Measurements from ENCODE around the gene CERS4.

The CERS4 gene

GRCh38 chr19:8241646-8242045 is 32.5 kb downstream of the CERS4 start:
- no peak overlapping the region for H3K4me2 ChIP-seq (ENCODE audit: low read length)
- no peak overlapping the region for H3K23ac ChIP-seq (ENCODE audit: low read length)
- H4K91ac ChIP-seq (ENCODE audit: low read depth, low read length) = no peak overlapping the region
- H3K4me3 ChIP-seq (ENCODE audit: low read depth, low read length) = no peak overlapping the region
- peaks cover 4% of the 10 kb centered on the region for H3K79me1 ChIP-seq (ENCODE audit: low read length)
- H3K18ac ChIP-seq (ENCODE audit: low read length) = no peak overlapping the region
- peaks cover 8% of the 10 kb centered on the region for H3K9me3 ChIP-seq (ENCODE audit: insufficient read depth, low read depth, low read length)
- no peak overlapping the region for H2AFZ ChIP-seq (ENCODE audit: insufficient read depth, low read length, poor library complexity)
- no peaks in the 10 kb centered on the region for H3K27me3 ChIP-seq (ENCODE audit: insufficient read depth, low read length)
- H4K8ac ChIP-seq (ENCODE audit: low read depth, low read length) = no peak overlapping the region
- no peak overlapping the region for H2BK120ac ChIP-seq (ENCODE audit: insufficient read depth, low read length, poor library complexity)
- H3K14ac ChIP-seq (ENCODE audit: low read length) = no peak overlapping the region
- DNase-seq = no peak
- H4K12ac ChIP-seq (ENCODE audit: low read depth, low read length) = no peak overlapping the region
- H2BK5ac ChIP-seq (ENCODE audit: low read depth, low read length, poor library complexity) = no peak overlapping the region
- H3K4me1 ChIP-seq (ENCODE audit: control insufficient read depth in 1 of 2, insufficient read depth in 2 of 2, low read length in 2 of 2) = peaks cover 11 to 15% of the 10 kb centered on the region in 2 experiments
- no peak overlapping the region for H3K4ac ChIP-seq (ENCODE audit: low read depth, low read length)
- H3K79me2 ChIP-seq (ENCODE audit: control insufficient read depth, insufficient read depth, low read length, poor library complexity) = no peaks in the 10 kb centered on the region
- H2BK12ac ChIP-seq (ENCODE audit: low read length) = no peak overlapping the region
- no peak overlapping the region for H3K9ac ChIP-seq (ENCODE audit: low read length)
- H2AK5ac ChIP-seq (ENCODE audit: low read length) = no peak overlapping the region
- H3K27ac ChIP-seq (ENCODE audit: low read depth, low read length) = no peak overlapping the region
- WGBS (ENCODE audit: extremely low coverage, insufficient coverage, insufficient read length) = no CpG with 5 or more reads among the region's 4 CpGs
- H3K36me3 ChIP-seq (ENCODE audit: control insufficient read depth in 1 of 2, insufficient read depth in 2 of 2, low read length in 2 of 2) = no peaks in the 10 kb centered on the region

GRCh38 chr19:8242211-8242821 is 33.1 kb downstream of the CERS4 start:
- peaks cover 4% of the 10 kb centered on the region for H3K79me1 ChIP-seq (ENCODE audit: low read length)
- H2BK5ac ChIP-seq (ENCODE audit: low read depth, low read length, poor library complexity) = no peak overlapping the region
- peaks cover 8% of the 10 kb centered on the region for H3K9me3 ChIP-seq (ENCODE audit: insufficient read depth, low read depth, low read length)
- H3K4ac ChIP-seq (ENCODE audit: low read depth, low read length) = no peak overlapping the region
- H2AFZ ChIP-seq (ENCODE audit: insufficient read depth, low read length, poor library complexity) = no peak overlapping the region
- H3K23ac ChIP-seq (ENCODE audit: low read length) = no peak overlapping the region
- H2AK5ac ChIP-seq (ENCODE audit: low read length) = no peak overlapping the region
- no peak overlapping the region for H4K12ac ChIP-seq (ENCODE audit: low read depth, low read length)
- WGBS (ENCODE audit: extremely low coverage, insufficient coverage, insufficient read length) = no CpG with 5 or more reads among the region's 4 CpGs
- no peak overlapping the region for H3K9ac ChIP-seq (ENCODE audit: low read length)
- no peak overlapping the region for H3K14ac ChIP-seq (ENCODE audit: low read length)
- no peak overlapping the region for H2BK120ac ChIP-seq (ENCODE audit: insufficient read depth, low read length, poor library complexity)
- H4K8ac ChIP-seq (ENCODE audit: low read depth, low read length) = no peak overlapping the region
- H3K27me3 ChIP-seq (ENCODE audit: insufficient read depth, low read length) = no peaks in the 10 kb centered on the region
- no peaks in the 10 kb centered on the region for H3K79me2 ChIP-seq (ENCODE audit: control insufficient read depth, insufficient read depth, low read length, poor library complexity)
- H3K18ac ChIP-seq (ENCODE audit: low read length) = no peak overlapping the region
- no peak overlapping the region for H3K27ac ChIP-seq (ENCODE audit: low read depth, low read length)
- H2BK12ac ChIP-seq (ENCODE audit: low read length) = no peak overlapping the region
- H3K36me3 ChIP-seq (ENCODE audit: control insufficient read depth in 1 of 2, insufficient read depth in 2 of 2, low read length in 2 of 2) = no peaks in the 10 kb centered on the region
- H3K4me2 ChIP-seq (ENCODE audit: low read length) = no peak overlapping the region
- H4K91ac ChIP-seq (ENCODE audit: low read depth, low read length) = no peak overlapping the region
- H3K4me3 ChIP-seq (ENCODE audit: low read depth, low read length) = no peak overlapping the region
- peaks cover 11 to 15% of the 10 kb centered on the region in 2 experiments for H3K4me1 ChIP-seq (ENCODE audit: control insufficient read depth in 1 of 2, insufficient read depth in 2 of 2, low read length in 2 of 2)
- DNase-seq = no peak

- H3K27ac ChIP-seq (ENCODE audit: low read depth, low read length) = no peak overlapping the region
- H2BK12ac ChIP-seq (ENCODE audit: low read length) = no peak overlapping the region
- WGBS (ENCODE audit: extremely low coverage, insufficient coverage, insufficient read length) = no CpG with 5 or more reads among the region's 3 CpGs
- H3K27me3 ChIP-seq (ENCODE audit: insufficient read depth, low read length) = no peaks in the 10 kb centered on the region
- no peak overlapping the region for H3K23ac ChIP-seq (ENCODE audit: low read length)
- H3K4ac ChIP-seq (ENCODE audit: low read depth, low read length) = no peak overlapping the region
- H3K79me1 ChIP-seq (ENCODE audit: low read length) = peaks cover 4% of the 10 kb centered on the region
- peaks cover 8% of the 10 kb centered on the region for H3K9me3 ChIP-seq (ENCODE audit: insufficient read depth, low read depth, low read length)
- H3K14ac ChIP-seq (ENCODE audit: low read length) = no peak overlapping the region
- H3K4me2 ChIP-seq (ENCODE audit: low read length) = no peak overlapping the region
- no peak overlapping the region for H2AFZ ChIP-seq (ENCODE audit: insufficient read depth, low read length, poor library complexity)
- H3K79me2 ChIP-seq (ENCODE audit: control insufficient read depth, insufficient read depth, low read length, poor library complexity) = no peaks in the 10 kb centered on the region
- no peak overlapping the region for H3K9ac ChIP-seq (ENCODE audit: low read length)
- no peak overlapping the region for H4K8ac ChIP-seq (ENCODE audit: low read depth, low read length)
- H3K4me3 ChIP-seq (ENCODE audit: low read depth, low read length) = no peak overlapping the region
- no peak for DNase-seq
- no peak overlapping the region for H3K18ac ChIP-seq (ENCODE audit: low read length)
- H4K12ac ChIP-seq (ENCODE audit: low read depth, low read length) = no peak overlapping the region
- no peak overlapping the region for H2BK5ac ChIP-seq (ENCODE audit: low read depth, low read length, poor library complexity)
- no peak overlapping the region for H4K91ac ChIP-seq (ENCODE audit: low read depth, low read length)
- no peak overlapping the region for H2AK5ac ChIP-seq (ENCODE audit: low read length)
- H3K36me3 ChIP-seq (ENCODE audit: control insufficient read depth in 1 of 2, insufficient read depth in 2 of 2, low read length in 2 of 2) = no peaks in the 10 kb centered on the region
- no peak overlapping the region for H2BK120ac ChIP-seq (ENCODE audit: insufficient read depth, low read length, poor library complexity)
- H3K4me1 ChIP-seq (ENCODE audit: control insufficient read depth in 1 of 2, insufficient read depth in 2 of 2, low read length in 2 of 2) = peaks cover 11 to 15% of the 10 kb centered on the region in 2 experiments
Observed at GRCh38 chr19:8243146-8243545, 34.0 kb downstream of the CERS4 start.

- no CpG with 5 or more reads among the region's 3 CpGs for WGBS (ENCODE audit: extremely low coverage, insufficient coverage, insufficient read length)
- Histone ChIP-seq H3K4me3 (ENCODE audit: low read depth, low read length) (no peak overlapping the region), H4K12ac (ENCODE audit: low read depth, low read length) (no peak overlapping the region), H2BK5ac (ENCODE audit: low read depth, low read length, poor library complexity) (no peak overlapping the region), H3K23ac (ENCODE audit: low read length) (no peak overlapping the region), H3K9me3 (ENCODE audit: insufficient read depth, low read depth, low read length) (peaks cover 8% of the 10 kb centered on the region), H2AK5ac (ENCODE audit: low read length) (no peak overlapping the region), H3K4ac (ENCODE audit: low read depth, low read length) (no peak overlapping the region), H2AFZ (ENCODE audit: insufficient read depth, low read length, poor library complexity) (no peak overlapping the region), H3K79me2 (ENCODE audit: control insufficient read depth, insufficient read depth, low read length, poor library complexity) (no peaks in the 10 kb centered on the region), H3K14ac (ENCODE audit: low read length) (no peak overlapping the region), H2BK120ac (ENCODE audit: insufficient read depth, low read length, poor library complexity) (no peak overlapping the region), H3K27ac (ENCODE audit: low read depth, low read length) (no peak overlapping the region), H3K18ac (ENCODE audit: low read length) (no peak overlapping the region), H3K4me1 (ENCODE audit: control insufficient read depth in 1 of 2, insufficient read depth in 2 of 2, low read length in 2 of 2) (peaks cover 11 to 15% of the 10 kb centered on the region in 2 experiments), H4K8ac (ENCODE audit: low read depth, low read length) (no peak overlapping the region), H3K9ac (ENCODE audit: low read length) (no peak overlapping the region), H4K91ac (ENCODE audit: low read depth, low read length) (no peak overlapping the region), H3K36me3 (ENCODE audit: control insufficient read depth in 1 of 2, insufficient read depth in 2 of 2, low read length in 2 of 2) (no peaks in the 10 kb centered on the region), H2BK12ac (ENCODE audit: low read length) (no peak overlapping the region), H3K27me3 (ENCODE audit: insufficient read depth, low read length) (no peaks in the 10 kb centered on the region), H3K4me2 (ENCODE audit: low read length) (no peak overlapping the region), H3K79me1 (ENCODE audit: low read length) (peaks cover 4% of the 10 kb centered on the region)
- no peak for DNase-seq
Observed at GRCh38 chr19:8244442-8244841, 35.3 kb downstream of the CERS4 start.

Data from trophoblast cell (in vitro differentiated cells and primary cell).